ENCODE measurements around the gene PROK2. TPM values are rescaled to one million over a fixed set of nuclear protein-coding genes. Genes with fewer than 3 reads are reported as not detected.

The PROK2 gene
- total RNA-seq, 4 donors from 2014 or later, result 0.62 to 0.83 TPM; not detected in 2

DNA sequence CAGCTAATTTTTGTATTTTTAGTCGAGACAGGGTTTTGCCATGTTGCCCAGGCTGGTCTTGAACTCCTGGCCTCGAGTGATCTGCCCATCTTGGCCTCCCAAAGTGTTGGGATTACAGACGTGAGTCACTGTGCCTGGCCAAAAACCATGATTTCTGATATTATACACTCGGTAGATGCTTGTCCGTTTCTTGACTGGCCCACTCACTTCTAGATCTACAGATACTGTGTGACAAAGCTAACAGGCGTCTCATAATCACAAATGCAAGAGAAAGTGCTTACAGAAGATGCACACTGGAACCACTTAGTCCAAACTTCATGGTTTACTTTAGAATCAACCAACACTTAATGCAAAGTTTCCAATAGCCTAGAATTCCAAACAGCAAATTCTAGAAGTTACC, 8.4 kb downstream of the PROK2 start:
- 62 to 100% methylated on average over 2 to 6 of the region's 6 CpGs for WGBS, 2 donors
- H3K27ac ChIP-seq, result no peak overlapping the region
- TF ChIP-seq POLR2A (IDR thresholded peaks at IDR 0.05), result no peak
- TF ChIP-seq, protein P1, sequence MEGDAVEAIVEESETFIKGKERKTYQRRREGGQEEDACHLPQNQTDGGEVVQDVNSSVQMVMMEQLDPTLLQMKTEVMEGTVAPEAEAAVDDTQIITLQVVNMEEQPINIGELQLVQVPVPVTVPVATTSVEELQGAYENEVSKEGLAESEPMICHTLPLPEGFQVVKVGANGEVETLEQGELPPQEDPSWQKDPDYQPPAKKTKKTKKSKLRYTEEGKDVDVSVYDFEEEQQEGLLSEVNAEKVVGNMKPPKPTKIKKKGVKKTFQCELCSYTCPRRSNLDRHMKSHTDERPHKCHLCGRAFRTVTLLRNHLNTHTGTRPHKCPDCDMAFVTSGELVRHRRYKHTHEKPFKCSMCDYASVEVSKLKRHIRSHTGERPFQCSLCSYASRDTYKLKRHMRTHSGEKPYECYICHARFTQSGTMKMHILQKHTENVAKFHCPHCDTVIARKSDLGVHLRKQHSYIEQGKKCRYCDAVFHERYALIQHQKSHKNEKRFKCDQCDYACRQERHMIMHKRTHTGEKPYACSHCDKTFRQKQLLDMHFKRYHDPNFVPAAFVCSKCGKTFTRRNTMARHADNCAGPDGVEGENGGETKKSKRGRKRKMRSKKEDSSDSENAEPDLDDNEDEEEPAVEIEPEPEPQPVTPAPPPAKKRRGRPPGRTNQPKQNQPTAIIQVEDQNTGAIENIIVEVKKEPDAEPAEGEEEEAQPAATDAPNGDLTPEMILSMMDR (IDR thresholded peaks at IDR 0.05), result no peak
- no peak for DNase-seq
- no peaks in the 10 kb centered on the region for H3K9me3 ChIP-seq
- H3K27me3 ChIP-seq, result peaks cover 0 to 84% (median 4%) of the 10 kb centered on the region in 4 donors
- no peaks in the 10 kb centered on the region for H3K4me1 ChIP-seq
- H3K36me3 ChIP-seq, result no peaks in the 10 kb centered on the region
- no peak overlapping the region for H3K4me3 ChIP-seq
- intact Hi-C loops (cut with DNase I), result no loop called here

DNA sequence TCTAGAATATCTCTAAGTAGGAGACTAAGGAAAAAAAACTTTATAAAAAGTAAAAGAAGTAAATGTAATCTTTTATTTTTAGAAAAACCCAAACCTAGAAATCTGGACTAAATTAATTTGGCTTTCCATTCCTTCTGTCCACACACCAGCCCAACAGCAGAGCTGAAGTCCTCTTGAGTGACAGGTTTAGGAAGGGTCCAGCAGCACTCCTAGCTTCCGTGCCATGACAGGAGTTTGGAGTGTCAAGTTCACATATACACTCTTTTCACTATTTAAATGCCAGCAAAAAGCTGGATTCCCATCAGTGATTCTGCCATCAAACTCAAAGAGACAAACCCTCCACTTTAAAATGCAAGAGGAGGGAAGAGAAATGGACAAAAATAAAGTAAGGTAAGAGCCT, 13.1 kb downstream of the PROK2 start:
- Histone ChIP-seq H3K27ac (no peak overlapping the region), H3K9me3 (no peaks in the 10 kb centered on the region), H3K4me1 (no peaks in the 10 kb centered on the region), H3K27me3 (peaks cover 0 to 62% (median 0%) of the 10 kb centered on the region in 4 donors), H3K4me3 (no peak overlapping the region), H3K36me3 (no peaks in the 10 kb centered on the region)
- TF ChIP-seq, protein P1 (IDR thresholded peaks at IDR 0.05), result no peak
- TF ChIP-seq POLR2A (IDR thresholded peaks at IDR 0.05), result no peak
- DNase-seq, result no peak
- intact Hi-C loops (cut with DNase I), result no loop called here
- 64 to 71% methylated on average over 1 of the region's 1 CpG for WGBS, 2 donors

DNA sequence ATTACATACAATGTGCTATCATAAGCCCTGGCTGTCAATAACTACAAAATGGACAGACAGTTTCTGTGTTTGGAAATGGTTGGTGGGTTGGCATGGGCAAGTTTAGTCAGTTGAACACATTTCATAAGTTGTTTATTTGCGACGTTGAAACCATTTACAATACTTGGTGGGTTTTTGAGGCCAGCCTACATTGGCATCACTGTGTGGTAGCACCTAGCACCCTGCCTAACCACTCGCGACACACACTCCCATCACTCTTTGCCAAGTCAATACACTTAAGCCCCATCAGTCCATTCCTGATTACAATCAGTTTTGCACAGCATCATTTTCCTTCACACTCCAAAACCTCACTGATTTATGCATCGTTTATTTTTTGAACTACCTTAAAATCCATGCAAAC, 13.8 kb downstream of the PROK2 start:
- Histone ChIP-seq H3K4me1 (no peaks in the 10 kb centered on the region), H3K27me3 (peaks cover 0 to 55% (median 0%) of the 10 kb centered on the region in 4 donors), H3K4me3 (no peak overlapping the region), H3K27ac (no peak overlapping the region), H3K9me3 (no peaks in the 10 kb centered on the region), H3K36me3 (no peaks in the 10 kb centered on the region)
- TF ChIP-seq POLR2A (IDR thresholded peaks at IDR 0.05), result no peak
- TF ChIP-seq, protein P1 (IDR thresholded peaks at IDR 0.05), result no peak
- intact Hi-C loops (cut with DNase I), result no loop called here
- 82 to 85% methylated on average over 5 of the region's 5 CpGs for WGBS, 2 donors
- no peak for DNase-seq

DNA sequence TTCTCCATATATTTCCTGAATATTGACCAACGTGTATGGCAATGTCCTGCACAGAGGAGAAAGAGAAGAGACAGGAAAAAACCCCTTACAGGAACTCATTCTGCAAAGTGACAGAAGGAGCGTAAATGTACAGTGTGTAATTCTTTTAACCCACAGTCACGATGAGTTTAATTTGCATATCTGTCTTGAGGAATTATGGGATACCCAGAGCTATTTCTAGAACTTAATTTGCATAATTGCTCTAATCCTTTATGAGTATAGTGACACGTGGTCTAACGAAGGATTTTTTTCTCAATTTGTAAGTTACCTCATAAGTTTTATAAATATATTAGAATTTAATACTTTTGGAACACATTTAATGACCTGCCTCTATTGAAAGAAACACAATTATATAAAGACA, 21.5 kb downstream of the PROK2 start:
- no peak overlapping the region for H3K4me3 ChIP-seq
- no peak overlapping the region for H3K27ac ChIP-seq
- H3K36me3 ChIP-seq, result no peaks in the 10 kb centered on the region
- DNase-seq, result no peak
- intact Hi-C loops (cut with DNase I), result no loop called here
- TF ChIP-seq, protein P1 (IDR thresholded peaks at IDR 0.05), result no peak
- no peak for TF ChIP-seq POLR2A (IDR thresholded peaks at IDR 0.05)
- WGBS, 2 donors, result 57 to 65% methylated on average over 5 of the region's 5 CpGs
- peaks cover 0 to 24% (median 0%) of the 10 kb centered on the region in 4 donors for H3K27me3 ChIP-seq
- no peaks in the 10 kb centered on the region for H3K9me3 ChIP-seq
- no peaks in the 10 kb centered on the region for H3K4me1 ChIP-seq

DNA sequence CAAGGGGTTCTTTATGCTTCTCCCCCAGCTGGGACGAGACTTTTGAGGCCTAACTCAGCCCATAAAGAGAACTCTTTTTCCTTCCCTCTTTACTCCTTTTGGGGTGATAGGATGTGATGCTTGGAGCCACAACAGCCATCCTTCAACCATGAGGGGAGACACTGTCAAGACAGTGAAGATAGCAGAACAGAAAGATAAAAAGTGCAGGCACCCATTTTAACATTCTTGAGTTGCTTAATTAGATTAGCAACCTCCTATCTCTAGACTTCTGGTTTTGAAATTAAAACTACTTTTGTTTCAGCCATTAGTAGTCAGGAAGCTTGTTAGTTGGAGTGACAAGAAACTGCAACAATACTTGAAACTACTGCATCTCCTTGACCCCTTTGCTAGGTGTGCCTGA, 24.8 kb downstream of the PROK2 start:
- Histone ChIP-seq H3K9me3 (no peaks in the 10 kb centered on the region), H3K27me3 (peaks cover 0 to 27% (median 0%) of the 10 kb centered on the region in 4 donors), H3K4me3 (no peak overlapping the region), H3K4me1 (peaks cover 0 to 2% (median 0%) of the 10 kb centered on the region in 3 donors), H3K36me3 (no peaks in the 10 kb centered on the region), H3K27ac (no peak overlapping the region)
- DNase-seq, result no peak
- TF ChIP-seq, protein P1 (IDR thresholded peaks at IDR 0.05), result no peak
- no peak for TF ChIP-seq POLR2A (IDR thresholded peaks at IDR 0.05)
- intact Hi-C loops (cut with DNase I), result no loop called here
- WGBS, 2 donors, result 83 to 100% methylated on average over 1 of the region's 1 CpG
